Ovary (tissue), 3 donors: Measurements from ENCODE around the gene MYO1B.

Experiments
- CTCF ChIP-seq, 3 donors: fragments of 450-650 bp in 2 of 3; fragments of 200-600 bp in 1 of 3; IDR thresholded peaks; one replicate each; pipeline versions ENCODE4 v1.5.1 to v1.8.0; 2016 to 2022; ENCODE audit warnings: antibody characterized with exemption in 3 of 3, mild to moderate bottlenecking in 1 of 3
- POLR2A ChIP-seq: fragments of 450-650 bp; IDR thresholded peaks from one replicate; pipeline ENCODE4 v1.6.1; 2017; ENCODE audit warnings: antibody characterized with exemption, mild to moderate bottlenecking, moderate library complexity
- donor health status: DM: no; HTN: no; CAD: no.

GRCh38 chr2:191462370-191462769 is 217.2 kb downstream of the MYO1B start:
- TF ChIP-seq CTCF (IDR thresholded peaks at IDR 0.05) (no peak), POLR2A (no peak)
